HG03575 (cell line): ENCODE results near the gene OR8A1.

Experiments used
- ATAC-seq: cut with Tn5 transposase; IDR thresholded peaks from one replicate; pipeline ENCODE4 v1.9.1; 2021; ENCODE audit not compliant: unreplicated experiment, insufficient number of reproducible peaks, low FRiP score; ENCODE audit errors: extremely low read depth

Gene OR8A1

GRCh38 chr11:124569697-124570096 lies at the start of gene OR8A1:
Gene OR8A1 (plus strand): TSS chr11:124569997. CDS start chr11:124570120, 123 bp downstream.
- ATAC-seq, result no peak

- no peak for ATAC-seq
These were observed 49.3 kb upstream of the OR8A1 start for GRCh38 chr11:124520550-124520854.

GRCh38 chr11:124533626-124534025 lies 36.2 kb upstream of the OR8A1 start:
- ATAC-seq, result no peak

- ATAC-seq, result no peak
These were observed 35.7 kb upstream of the OR8A1 start for GRCh38 chr11:124534051-124534450.

GRCh38 chr11:124535552-124536232 lies 34.1 kb upstream of the OR8A1 start:
- ATAC-seq, result no peak

GRCh38 chr11:124536520-124536919 lies 33.3 kb upstream of the OR8A1 start:
- ATAC-seq, result no peak

GRCh38 chr11:124538019-124538418 lies 31.8 kb upstream of the OR8A1 start:
- no peak for ATAC-seq

GRCh38 chr11:124541204-124541603 lies 28.6 kb upstream of the OR8A1 start:
- no peak for ATAC-seq

GRCh38 chr11:124543145-124543544 lies 26.7 kb upstream of the OR8A1 start:
- ATAC-seq, result no peak

GRCh38 chr11:124543554-124543953 lies 26.2 kb upstream of the OR8A1 start, which contains the start of gene OR8B12:
Gene OR8B12 (minus strand): TSS chr11:124543654. CDS start chr11:124543654, 0 bp downstream.
- ATAC-seq, result no peak

- ATAC-seq, result no peak
These were observed 18.6 kb upstream of the OR8A1 start for GRCh38 chr11:124551189-124551588.

- ATAC-seq, result no peak
These were observed 17.8 kb upstream of the OR8A1 start for GRCh38 chr11:124551987-124552386.

GRCh38 chr11:124556828-124557227 lies 13.0 kb upstream of the OR8A1 start:
- no peak for ATAC-seq

- no peak for ATAC-seq
These were observed 363 bp downstream of the OR8A1 start for GRCh38 chr11:124570160-124570559.

GRCh38 chr11:124577716-124578427 lies 8.1 kb downstream of the OR8A1 start:
- no peak for ATAC-seq

GRCh38 chr11:124578761-124579160 lies 9.0 kb downstream of the OR8A1 start:
- no peak for ATAC-seq

- no peak for ATAC-seq
These were observed 12.0 kb downstream of the OR8A1 start for GRCh38 chr11:124581817-124582216.

- ATAC-seq, result no peak
These were observed 12.8 kb downstream of the OR8A1 start for GRCh38 chr11:124582565-124582964.

- no peak for ATAC-seq
These were observed 14.0 kb downstream of the OR8A1 start for GRCh38 chr11:124583781-124584180.

GRCh38 chr11:124584681-124585372 lies 15.0 kb downstream of the OR8A1 start:
- ATAC-seq, result no peak
